Omental fat pad (tissue), 4 donors: ENCODE data around the gene MT1E. TPM values are rescaled to one million over a fixed set of nuclear protein-coding genes. Genes with fewer than 3 reads are reported as not detected.
"Not testable (repeated sequence)": the region's sequence is repeated elsewhere in the genome, so short reads cannot be mapped to it uniquely, and the experiment has no call there.

Experiments used
- ATAC-seq: fragments of 150-250 bp; one replicate; pipeline ENCODE4 v1.9.1; 2016; ENCODE audit warnings: mild to moderate bottlenecking, moderate library complexity; ENCODE audit not compliant: low FRiP score
- DNase-seq: peaks from one replicate; pipeline ENCODE4 v3.0.0-alpha.2; 2019; ENCODE audit warnings: low spot score
- total RNA-seq, 4 donors: library from RNA; depleted of rRNA; stranded (reverse); fragments of >200 nt; gene quantifications; one replicate each; pipeline ENCODE4 v1.1.0, GENCODE V29; 2016
- TF ChIP-seq, protein P1 (sequence below), 3 donors: fragments of 450-650 bp; IDR thresholded peaks; one replicate each; pipeline ENCODE4 v1.5.1; 2016 to 2017; ENCODE audit warnings: antibody characterized with exemption in 3 of 3, mild to moderate bottlenecking in 3 of 3, moderate library complexity in 2 of 3

Gene MT1E
- total RNA-seq, 4 donors from 2014 or later = 386 to 3,925 (median 1,028) TPM

DNA sequence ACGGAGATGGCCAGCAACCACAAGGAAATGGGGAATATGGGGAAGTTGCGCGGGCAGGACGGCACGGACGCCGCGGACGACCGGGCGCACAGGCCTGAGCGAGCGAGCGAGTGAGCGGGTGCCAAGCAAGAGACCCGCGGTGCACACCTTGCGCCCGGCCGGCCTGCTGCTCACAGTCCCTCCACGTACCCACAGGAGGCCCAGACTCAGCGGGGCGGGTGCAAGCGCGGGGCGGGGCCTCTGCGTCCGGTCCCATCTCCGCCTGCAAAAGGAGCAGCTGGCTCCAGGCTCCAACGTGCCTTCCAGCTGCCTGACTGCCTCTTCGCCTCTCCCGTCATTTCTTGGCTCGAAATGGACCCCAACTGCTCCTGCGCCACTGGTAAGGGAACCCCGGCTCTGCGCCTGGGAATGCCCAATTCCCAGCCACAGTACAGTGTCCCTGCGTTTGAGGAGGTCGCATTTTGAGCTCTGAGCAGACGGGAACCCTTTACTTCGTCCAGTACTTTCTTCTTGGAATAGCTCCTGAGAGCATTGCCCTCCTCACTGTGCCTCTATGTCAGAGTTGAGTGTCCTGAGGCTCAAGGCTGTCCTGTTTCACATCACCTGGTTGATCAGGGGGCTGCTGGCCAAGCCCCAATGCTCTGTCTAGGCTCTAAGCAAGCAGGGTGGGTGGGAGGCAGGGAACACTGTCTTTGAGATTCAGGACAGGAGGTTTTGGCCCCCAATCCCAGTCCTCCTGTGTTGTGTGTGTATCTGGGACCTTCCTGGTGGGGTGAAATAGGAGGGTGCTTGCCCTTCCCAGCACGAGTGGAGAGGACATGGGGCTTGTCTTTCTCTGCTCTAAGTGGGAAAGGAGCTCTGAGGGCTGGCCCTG lies 8.1 kb upstream of the MT1E start:
- TF ChIP-seq, protein P1, sequence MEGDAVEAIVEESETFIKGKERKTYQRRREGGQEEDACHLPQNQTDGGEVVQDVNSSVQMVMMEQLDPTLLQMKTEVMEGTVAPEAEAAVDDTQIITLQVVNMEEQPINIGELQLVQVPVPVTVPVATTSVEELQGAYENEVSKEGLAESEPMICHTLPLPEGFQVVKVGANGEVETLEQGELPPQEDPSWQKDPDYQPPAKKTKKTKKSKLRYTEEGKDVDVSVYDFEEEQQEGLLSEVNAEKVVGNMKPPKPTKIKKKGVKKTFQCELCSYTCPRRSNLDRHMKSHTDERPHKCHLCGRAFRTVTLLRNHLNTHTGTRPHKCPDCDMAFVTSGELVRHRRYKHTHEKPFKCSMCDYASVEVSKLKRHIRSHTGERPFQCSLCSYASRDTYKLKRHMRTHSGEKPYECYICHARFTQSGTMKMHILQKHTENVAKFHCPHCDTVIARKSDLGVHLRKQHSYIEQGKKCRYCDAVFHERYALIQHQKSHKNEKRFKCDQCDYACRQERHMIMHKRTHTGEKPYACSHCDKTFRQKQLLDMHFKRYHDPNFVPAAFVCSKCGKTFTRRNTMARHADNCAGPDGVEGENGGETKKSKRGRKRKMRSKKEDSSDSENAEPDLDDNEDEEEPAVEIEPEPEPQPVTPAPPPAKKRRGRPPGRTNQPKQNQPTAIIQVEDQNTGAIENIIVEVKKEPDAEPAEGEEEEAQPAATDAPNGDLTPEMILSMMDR (IDR thresholded peaks at IDR 0.05) = no peak
- no peak for DNase-seq
- ATAC-seq = peak; percentile 85

- DNase-seq (no peak), ATAC-seq (no peak)
- TF ChIP-seq, protein P1 (IDR thresholded peaks at IDR 0.05) = no peak
These were observed 7.4 kb upstream of the MT1E start for GRCh38 chr16:56618138-56618537.

- no peak for ATAC-seq
- no peak for DNase-seq
These were observed 5.2 kb upstream of the MT1E start for GRCh38 chr16:56620339-56620897.

GRCh38 chr16:56621665-56622445 lies 3.7 kb upstream of the MT1E start:
- ATAC-seq, DNase-seq: not testable (repeated sequence)

More at GRCh38 chr16:56620339-56620897, 5.2 kb upstream of the MT1E start:
- TF ChIP-seq, protein P1 (IDR thresholded peaks at IDR 0.05) = no peak

- not testable (repeated sequence) for ATAC-seq, DNase-seq
These were observed 2.4 kb upstream of the MT1E start for GRCh38 chr16:56623184-56623583.

DNA sequence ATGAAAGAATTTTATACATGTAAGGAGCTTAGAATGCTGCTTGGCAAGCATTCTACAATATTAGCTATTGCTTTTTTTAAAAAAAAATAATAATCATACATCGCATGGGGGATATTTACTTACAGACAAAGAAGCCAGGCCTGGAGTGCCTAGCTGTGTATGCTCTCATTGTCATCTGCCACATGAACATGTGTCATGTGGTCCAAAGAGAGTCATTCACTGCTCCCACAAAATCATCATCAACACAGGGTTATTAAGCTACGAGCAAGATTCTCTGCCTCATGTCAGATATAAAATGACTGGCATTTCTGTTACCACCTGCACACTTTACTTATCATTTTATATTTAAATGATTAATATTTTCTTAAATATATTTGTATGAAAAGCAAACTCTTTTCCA lies 1.9 kb upstream of the MT1E start:
- DNase-seq = no peak
- no peak for ATAC-seq
- TF ChIP-seq, protein P1 (IDR thresholded peaks at IDR 0.05) = no peak

- ATAC-seq = peak; percentile 43
- DNase-seq = no peak
- TF ChIP-seq, protein P1 (IDR thresholded peaks at IDR 0.05) = no peak
These were observed 518 bp downstream of the MT1E start for GRCh38 chr16:56625943-56626654.
